Esophagus muscularis mucosa (tissue), 4 donors: ENCODE measurements around the gene DCPS. TPM values are rescaled to one million over a fixed set of nuclear protein-coding genes. Genes with fewer than 3 reads are reported as not detected.
A peak's percentile ranks its signal among the peaks of the same experiment; 100 is the strongest.

ENCODE experiments used
- DNase-seq: peaks from one replicate; pipeline ENCODE4 v3.0.0-alpha.2; 2017; ENCODE audit errors: extremely low spot score
- H3K27ac ChIP-seq, 4 donors: fragments of 200-600 bp; sonication (generic); replicated peaks in 1 of 4; 1 replicate in 3 of 4; 2 replicates in 1 of 4; pipeline ENCODE4 v1.5.1; 2016 to 2019; ENCODE audit warnings: mild to moderate bottlenecking in 1 of 4
- H3K27me3 ChIP-seq, 4 donors: fragments of 200-600 bp; sonication (generic); one replicate each; pipeline versions ENCODE4 v1.5.1 to v1.6.0; 2016 to 2019
- H3K36me3 ChIP-seq, 4 donors: fragments of 200-600 bp; sonication (generic); one replicate each; pipeline ENCODE4 v1.5.1; 2016 to 2019
- H3K4me1 ChIP-seq, 4 donors: fragments of 200-600 bp; sonication (generic); one replicate each; pipeline ENCODE4 v1.5.1; 2016 to 2019
- H3K4me3 ChIP-seq, 4 donors: fragments of 200-600 bp; sonication (generic); 1 replicate in 2 of 4; 2 replicates in 2 of 4; pipeline ENCODE4 v1.5.1; 2016 to 2019; ENCODE audit warnings: mild to moderate bottlenecking in 4 of 4, moderate library complexity in 1 of 4
- H3K9me3 ChIP-seq, 4 donors: fragments of 200-600 bp; sonication (generic); 1 replicate in 3 of 4; 2 replicates in 1 of 4; pipeline ENCODE4 v1.5.1; 2016 to 2019
- CTCF ChIP-seq, 3 experiments: fragments of 200-600 bp in 2 of 3; fragments of 450-650 bp in 1 of 3; sonication (generic) in 2 of 3; IDR thresholded peaks; one replicate each; pipeline ENCODE4 v1.5.1; 2017 to 2019; ENCODE audit warnings: antibody characterized with exemption in 3 of 3, mild to moderate bottlenecking in 2 of 3, moderate library complexity in 1 of 3
- EP300 ChIP-seq: sonication (generic); formaldehyde crosslinking; IDR thresholded peaks from one replicate; pipeline ENCODE4 v1.6.1; 2017; ENCODE audit warnings: antibody characterized with exemption
- POLR2A ChIP-seq: fragments of 450-650 bp; IDR thresholded peaks from one replicate; pipeline ENCODE4 v1.6.1; 2017; ENCODE audit warnings: antibody characterized with exemption, moderate library complexity, mild to moderate bottlenecking, low read depth
- POLR2AphosphoS5 ChIP-seq, 2 donors: sonication (generic); formaldehyde crosslinking; IDR thresholded peaks; one replicate each; pipeline ENCODE4 v1.6.1; 2017; ENCODE audit warnings: antibody characterized with exemption in 2 of 2
- WGBS: methylation state at CpG from one replicate; pipeline ENCODE4 v1.1.5; 2018; 5-methylcytosine and 5-hydroxymethylcytosine counted together
- intact Hi-C: fragments of 100-400 bp; cut with DNase I; formaldehyde crosslinking; loops from one replicate; pipeline ENCODE4 v1.15.1; 2023
- total RNA-seq, 4 donors: library from RNA; depleted of rRNA; stranded (reverse); fragments of >200 nt; gene quantifications; one replicate each; pipeline versions ENCODE4 v1.1.0 to v1.2.1, GENCODE V29; 2016

Gene DCPS
- total RNA-seq, 4 donors from 2014 or later, result 8.0 to 18.4 (median 14.3) TPM

- WGBS, result under 1% methylated on average over 23 of the region's 23 CpGs
- no peak for TF ChIP-seq CTCF (IDR thresholded peaks at IDR 0.05)
- no peak for TF ChIP-seq POLR2A
- no peak for TF ChIP-seq POLR2AphosphoS5 (IDR thresholded peaks at IDR 0.05)
- TF ChIP-seq EP300, result no peak
- intact Hi-C loops, result loop anchor here (5.0 kb wide), 1 partner anchor 56 kb away; the partner anchor contains the start of genes FAM118B and RPUSD4
- Histone ChIP-seq H3K27ac (peak overlapping the region; percentile 87 to 95 (median 91)), H3K27me3 (no peaks in the 10 kb centered on the region), H3K4me3 (peak overlapping the region; percentile 69 to 92 (median 84)), H3K4me1 (peaks cover 18 to 34% (median 21%) of the 10 kb centered on the region in 4 donors), H3K36me3 (peaks cover 36 to 53% (median 47%) of the 10 kb centered on the region in 4 donors), H3K9me3 (no peaks in the 10 kb centered on the region)
- no peak for DNase-seq
Observed at GRCh38 chr11:126268361-126268707, 35.5 kb upstream of the DCPS start.

GRCh38 chr11:126268708-126269579 lies 34.9 kb upstream of the DCPS start, which contains the start of the genes FOXRED1 and SRPRA:
Gene FOXRED1, plus strand, starts transcription at chr11:126269154. Its CDS starts 53 bp downstream, at chr11:126269207.
Gene SRPRA, minus strand, starts transcription at chr11:126268895. Its CDS starts 91 bp downstream, at chr11:126268804.
- intact Hi-C loops, result loop anchor here (5.0 kb wide), 1 partner anchor 57 kb away; the partner anchor contains the start of genes FAM118B and RPUSD4
- Histone ChIP-seq H3K9me3 (no peaks in the 10 kb centered on the region), H3K36me3 (peaks cover 30 to 53% (median 47%) of the 10 kb centered on the region in 4 donors), H3K4me1 (peaks cover 18 to 34% (median 21%) of the 10 kb centered on the region in 4 donors), H3K27ac (peak within 1 kb of the TSS; percentile 87 to 95 (median 91)), H3K27me3 (no peaks in the 10 kb centered on the region), H3K4me3 (peak within 1 kb of the TSS; percentile 69 to 92 (median 84))
- peak; percentile 95 for TF ChIP-seq POLR2AphosphoS5 (IDR thresholded peaks at IDR 0.05)
- TF ChIP-seq CTCF (IDR thresholded peaks at IDR 0.05), result peak in 1 of 3 experiments; percentile 5
- TF ChIP-seq EP300, result no peak
- peak; percentile 49 for TF ChIP-seq POLR2A
- 0% methylated on average over 28 of the region's 64 CpGs for WGBS
- peak; percentile 100 for DNase-seq

GRCh38 chr11:126277322-126277721 lies 26.5 kb upstream of the DCPS start:
- H3K4me3 ChIP-seq, result no peak overlapping the region
- DNase-seq, result no peak
- H3K4me1 ChIP-seq, result peaks cover 7 to 11% (median 9%) of the 10 kb centered on the region in 4 donors
- 93% methylated on average over 7 of the region's 11 CpGs for WGBS
- H3K27ac ChIP-seq, result no peak overlapping the region
- H3K27me3 ChIP-seq, result no peaks in the 10 kb centered on the region
- intact Hi-C loops, result no loop called here
- TF ChIP-seq POLR2AphosphoS5 (IDR thresholded peaks at IDR 0.05), result no peak
- TF ChIP-seq POLR2A, result no peak
- TF ChIP-seq EP300, result no peak
- TF ChIP-seq CTCF (IDR thresholded peaks at IDR 0.05), result no peak
- no peaks in the 10 kb centered on the region for H3K9me3 ChIP-seq
- H3K36me3 ChIP-seq, result peaks cover 24 to 59% (median 54%) of the 10 kb centered on the region in 4 donors

GRCh38 chr11:126277780-126278179 lies 26.1 kb upstream of the DCPS start:
- Histone ChIP-seq H3K36me3 (peaks cover 24 to 59% (median 51%) of the 10 kb centered on the region in 4 donors), H3K9me3 (no peaks in the 10 kb centered on the region), H3K27me3 (no peaks in the 10 kb centered on the region), H3K27ac (no peak overlapping the region), H3K4me3 (no peak overlapping the region), H3K4me1 (peaks cover 10 to 15% (median 11%) of the 10 kb centered on the region in 4 donors)
- intact Hi-C loops, result no loop called here
- no peak for DNase-seq
- TF ChIP-seq POLR2AphosphoS5 (IDR thresholded peaks at IDR 0.05), result no peak
- no peak for TF ChIP-seq EP300
- TF ChIP-seq CTCF (IDR thresholded peaks at IDR 0.05), result no peak
- TF ChIP-seq POLR2A, result no peak
- 97% methylated on average over 3 of the region's 4 CpGs for WGBS
